Suppressor macrophage treated with lipopolysaccharide for 1 hour (primary cell): ENCODE data around the gene OPCML.

Experiments used
- DNase-seq, 3 donors: peaks; one replicate each; pipeline ENCODE4 v3.0.0-alpha.2; 2020 to 2022

Gene OPCML

DNA sequence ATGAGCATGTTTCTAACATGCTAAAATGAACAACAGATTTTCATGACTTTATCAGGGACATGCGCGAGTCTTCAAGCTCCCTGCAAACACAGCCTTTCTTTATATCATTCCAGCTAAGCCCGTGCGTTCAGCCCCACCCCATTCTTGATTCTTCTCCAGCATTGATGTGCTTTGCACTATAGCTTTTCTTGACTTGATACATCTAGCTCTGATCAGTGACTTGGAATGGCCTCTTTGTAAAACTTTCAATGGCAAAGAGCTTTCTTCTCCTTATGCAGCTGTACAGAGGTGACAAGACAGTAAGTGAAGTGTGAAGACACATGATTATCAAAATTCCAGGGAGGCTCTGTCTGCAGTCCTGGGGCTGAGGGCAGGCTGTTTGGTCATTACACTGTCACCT, 561.0 kb downstream of the OPCML start:
- DNase-seq: no peak

DNA sequence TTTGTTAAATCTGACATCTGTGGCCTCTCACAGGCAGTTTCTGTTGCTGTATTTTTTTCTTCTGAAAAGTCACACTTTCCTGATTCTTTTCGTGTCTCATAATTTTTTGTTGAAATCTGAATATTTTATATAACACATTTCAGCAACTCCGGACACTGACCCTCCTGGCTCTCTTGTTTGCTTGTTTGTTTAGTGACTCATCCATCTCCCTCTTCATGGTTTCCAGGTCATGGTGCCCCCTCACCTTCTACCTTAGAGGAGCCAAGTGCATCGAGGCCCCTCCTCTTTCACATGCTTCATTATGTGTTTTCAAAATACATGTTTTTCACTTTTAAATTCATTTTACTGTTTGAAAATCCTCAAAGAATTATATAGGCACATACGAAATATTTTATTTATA, 562.4 kb downstream of the OPCML start:
- no peak for DNase-seq

GRCh38 chr11:132962041-132962440, 570.3 kb downstream of the OPCML start:
- no peak for DNase-seq

GRCh38 chr11:132961453-132961852, 570.8 kb downstream of the OPCML start:
- DNase-seq: no peak

DNA sequence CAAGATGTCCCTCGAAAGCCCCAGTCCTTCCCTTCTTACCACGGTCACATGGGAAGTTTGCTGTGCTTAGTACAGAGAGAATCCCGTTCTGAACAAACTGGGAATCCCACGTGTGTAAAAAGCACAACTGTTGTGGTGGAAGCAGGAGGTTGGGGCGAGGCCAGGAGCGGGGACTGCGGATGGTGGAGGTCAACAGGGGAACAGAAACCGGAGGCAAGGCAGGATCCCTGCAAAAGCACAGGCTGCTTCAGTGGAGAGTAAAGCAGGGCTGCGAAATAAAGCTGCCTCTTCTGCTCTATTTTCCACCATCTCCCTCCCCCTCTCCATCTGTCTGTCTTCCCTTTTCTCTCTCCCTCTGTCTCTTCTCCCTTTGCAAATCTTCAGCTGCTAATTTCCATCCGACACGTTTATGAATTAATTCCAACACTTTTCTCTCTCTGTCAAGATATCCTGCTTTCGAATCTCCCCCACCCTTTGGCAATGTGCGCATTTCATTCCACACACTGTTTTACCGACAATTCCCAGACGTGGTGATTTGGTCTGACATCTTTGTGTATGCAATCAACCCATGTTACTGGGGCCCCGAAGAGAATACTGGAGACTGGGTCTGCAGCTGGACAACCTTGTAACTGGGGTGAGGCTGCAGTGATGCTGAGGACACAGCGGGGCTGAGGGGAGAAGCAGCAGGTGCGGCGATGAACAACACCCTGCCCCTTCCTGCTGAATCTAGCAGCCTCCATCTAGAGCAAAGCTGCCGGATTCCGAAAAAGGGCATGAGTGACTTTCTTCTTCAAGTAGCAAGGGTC, 571.8 kb downstream of the OPCML start:
- DNase-seq: no peak

DNA sequence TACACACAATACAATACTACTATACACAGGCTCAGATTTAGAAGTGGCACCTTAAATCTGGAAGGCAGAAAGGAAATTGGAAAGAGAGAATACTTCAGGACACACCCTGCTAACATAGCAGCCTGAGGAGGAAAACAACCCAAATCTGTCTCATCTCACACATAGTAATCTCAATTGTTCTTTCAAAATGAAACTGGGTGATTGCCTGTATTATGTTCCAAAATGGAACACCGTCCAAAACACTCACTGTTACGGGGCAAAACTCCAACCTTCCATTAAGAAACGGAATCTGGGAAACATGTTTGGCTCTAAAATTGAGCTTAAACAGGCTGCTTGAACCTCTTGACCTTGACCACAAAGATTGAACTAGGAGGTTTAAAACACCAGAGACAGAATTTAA, 572.6 kb downstream of the OPCML start:
- DNase-seq: no peak

DNA sequence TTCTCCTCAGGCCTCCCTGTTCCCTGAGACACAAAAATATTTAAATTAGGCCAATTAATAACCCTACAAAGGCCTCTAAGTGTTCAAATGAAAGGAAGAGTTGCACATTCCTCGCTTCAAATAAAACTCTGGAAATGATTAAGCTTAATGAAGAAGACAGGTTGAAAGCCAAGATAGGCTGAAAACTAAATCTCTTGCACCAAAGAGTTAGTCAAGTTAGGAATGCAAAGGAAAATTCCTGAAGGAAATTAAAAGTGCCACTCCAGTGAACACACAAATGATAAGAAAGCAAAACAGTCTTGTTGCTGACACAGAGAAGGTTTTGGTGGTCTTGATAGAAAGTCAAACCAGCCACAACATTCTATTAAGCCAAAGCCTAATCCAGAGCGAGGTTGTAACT, 574.4 kb downstream of the OPCML start:
- no peak for DNase-seq

DNA sequence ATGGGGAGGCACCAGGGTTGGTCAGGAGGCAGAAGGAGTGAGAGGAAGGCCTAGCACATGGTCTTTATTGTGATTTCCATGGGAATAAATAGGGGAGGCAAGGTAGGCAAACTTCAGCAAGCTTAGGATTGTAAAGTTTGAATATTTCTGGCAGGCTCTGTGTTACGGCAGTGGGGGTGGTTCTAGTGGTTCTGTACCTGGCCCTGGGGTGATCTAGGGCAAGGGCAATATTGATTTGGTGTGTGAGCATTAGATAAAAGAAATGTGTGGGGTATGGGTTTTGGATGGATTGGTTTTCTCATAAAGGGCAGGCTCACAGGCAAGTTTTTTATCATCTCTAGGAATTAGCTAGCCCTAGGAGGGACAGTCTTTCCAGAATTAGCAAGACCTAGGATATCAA, 584.0 kb downstream of the OPCML start:
- DNase-seq: no peak

DNA sequence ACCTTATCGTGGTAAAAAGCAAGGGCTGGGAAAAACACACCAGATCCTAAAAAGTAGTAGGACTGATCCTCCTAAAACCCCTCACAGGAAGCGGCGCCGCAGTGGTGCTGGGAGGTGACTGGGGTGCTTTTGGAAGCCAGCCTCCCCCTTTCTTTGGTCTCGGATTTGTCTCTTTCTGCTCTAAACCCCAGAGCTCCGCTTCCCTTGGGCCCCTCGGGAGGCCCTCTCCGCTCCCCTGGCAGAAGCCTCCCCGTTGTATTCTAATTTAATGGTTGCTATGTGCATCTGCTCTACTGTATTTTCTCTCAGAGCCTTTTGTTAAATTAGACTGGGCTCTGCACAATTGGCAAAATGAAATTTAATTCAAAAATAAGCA, 587.7 kb downstream of the OPCML start:
- DNase-seq: no peak

GRCh38 chr11:132943706-132944568, 588.4 kb downstream of the OPCML start:
- no peak for DNase-seq

- no peak for DNase-seq
These were observed 589.0 kb downstream of the OPCML start for GRCh38 chr11:132943357-132943705.

- no peak for DNase-seq
These were observed 589.5 kb downstream of the OPCML start for GRCh38 chr11:132942611-132943356.

GRCh38 chr11:132941761-132942160, 590.5 kb downstream of the OPCML start:
- DNase-seq: no peak

GRCh38 chr11:132941024-132941646, 591.2 kb downstream of the OPCML start:
- DNase-seq: peak; percentile 20 to 33 (median 23)

DNA sequence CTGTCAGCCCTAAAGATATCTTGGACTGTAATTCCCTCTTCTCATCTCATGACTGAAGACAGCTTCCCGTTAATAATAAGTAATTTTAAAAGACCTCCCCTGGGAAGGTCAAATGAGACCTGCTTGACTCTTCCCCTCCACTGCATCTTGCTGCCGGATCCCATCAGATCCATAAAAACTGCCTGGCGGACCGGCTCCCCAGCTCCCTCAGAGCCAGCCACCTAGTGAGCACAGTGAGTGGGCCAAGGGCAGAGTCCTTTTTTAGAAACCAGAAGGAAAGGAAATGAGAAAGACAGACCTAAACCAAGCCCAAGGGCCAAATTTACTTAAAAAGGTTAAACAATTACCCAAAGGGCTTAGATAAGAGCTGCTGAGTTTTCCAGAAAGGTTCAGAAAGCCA, 595.3 kb downstream of the OPCML start:
- no peak for DNase-seq

DNA sequence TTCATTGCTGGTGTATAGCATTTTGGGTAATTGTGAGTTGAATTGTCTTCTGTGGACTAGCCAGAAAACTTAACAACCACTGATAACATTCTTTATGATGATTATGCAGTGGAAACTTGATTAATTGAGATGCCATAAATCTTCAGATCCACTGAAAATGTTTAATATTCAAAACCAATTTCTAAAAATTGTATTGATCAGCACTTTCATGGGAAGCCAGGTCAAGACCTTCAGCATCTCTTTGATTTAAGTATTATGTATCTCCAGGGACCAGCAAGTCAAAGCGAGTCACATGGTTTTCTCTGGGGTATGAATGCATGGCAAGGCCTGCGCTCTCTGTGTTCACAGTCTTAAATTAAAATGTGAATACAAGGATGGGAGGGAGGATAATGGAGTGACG, 596.9 kb downstream of the OPCML start:
- no peak for DNase-seq

GRCh38 chr11:132933703-132934102, 598.6 kb downstream of the OPCML start:
- DNase-seq: no peak

- DNase-seq: no peak
These were observed 606.4 kb downstream of the OPCML start for GRCh38 chr11:132925825-132926469.

DNA sequence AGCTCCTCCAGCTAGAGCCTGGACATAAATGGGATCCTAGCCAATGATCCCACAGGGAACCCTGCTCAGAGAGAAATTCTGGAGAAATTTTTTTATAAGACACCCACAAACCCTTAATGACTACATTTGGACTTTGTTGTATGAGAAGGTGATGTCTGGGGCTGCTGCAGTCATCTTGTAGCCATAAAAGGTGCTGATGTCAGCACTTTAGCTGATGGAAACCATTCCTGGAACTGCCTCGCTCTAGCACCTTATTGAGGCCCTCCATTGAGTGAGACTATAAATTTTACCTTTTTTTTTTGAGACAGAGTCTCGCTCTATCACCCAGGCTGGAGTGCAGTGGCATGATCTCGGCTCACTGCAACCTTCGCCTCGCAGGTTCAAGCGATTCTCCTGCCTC, 610.7 kb downstream of the OPCML start:
- DNase-seq: no peak

DNA sequence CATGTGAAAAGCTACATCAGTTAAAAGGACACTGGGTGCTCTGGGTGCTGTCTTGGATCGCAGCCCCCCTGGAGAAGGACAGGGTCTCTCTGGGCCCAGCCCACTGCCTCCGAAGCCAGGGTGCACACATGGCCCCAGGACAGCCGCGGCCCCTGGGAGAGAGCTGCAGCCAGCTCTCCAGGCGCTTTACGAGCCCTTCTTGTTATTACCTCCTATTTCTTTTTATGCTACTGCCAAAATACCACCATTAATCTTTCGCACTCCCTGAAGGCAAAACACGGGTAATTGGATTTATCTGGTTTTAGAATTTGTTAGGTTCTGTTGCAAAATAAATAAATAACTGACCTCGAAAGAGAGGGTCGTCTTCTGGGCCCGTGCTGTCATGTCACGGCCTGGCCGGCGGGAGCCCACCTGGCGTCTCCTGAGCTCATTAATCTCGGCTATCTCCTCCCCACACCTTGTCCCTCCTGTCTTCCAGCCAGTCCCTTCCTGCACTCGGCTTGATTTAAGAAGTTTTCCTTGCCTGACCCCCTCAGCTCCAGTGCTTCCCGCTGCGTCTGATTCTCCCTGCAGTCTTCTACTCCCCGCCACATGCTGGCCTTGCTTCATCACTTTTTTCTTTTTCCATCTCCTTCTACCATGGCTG, 611.7 kb downstream of the OPCML start:
- DNase-seq: no peak

DNA sequence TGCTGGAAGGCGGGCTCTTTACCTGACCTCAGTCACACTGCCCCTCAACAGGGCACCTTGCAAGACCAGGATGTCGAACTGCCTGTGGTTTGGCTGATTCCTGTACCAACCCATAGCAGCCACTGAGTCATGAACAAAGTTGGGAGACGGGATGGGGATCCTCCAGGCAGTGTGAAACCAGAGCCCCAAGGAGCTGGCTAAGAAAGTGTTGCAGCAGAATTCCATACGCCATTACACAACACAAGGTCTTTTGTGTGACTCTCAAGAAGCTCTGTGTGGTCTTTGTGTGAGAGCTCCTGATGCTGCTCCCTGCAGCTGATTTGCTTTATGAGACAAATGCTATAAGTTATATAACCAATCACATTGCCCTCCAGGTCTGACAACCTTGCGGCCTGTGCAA, 617.7 kb downstream of the OPCML start:
- no peak for DNase-seq

- DNase-seq: no peak
These were observed 618.4 kb downstream of the OPCML start for GRCh38 chr11:132913886-132914285.
